ENCODE data around the gene LCE4A.

DNA sequence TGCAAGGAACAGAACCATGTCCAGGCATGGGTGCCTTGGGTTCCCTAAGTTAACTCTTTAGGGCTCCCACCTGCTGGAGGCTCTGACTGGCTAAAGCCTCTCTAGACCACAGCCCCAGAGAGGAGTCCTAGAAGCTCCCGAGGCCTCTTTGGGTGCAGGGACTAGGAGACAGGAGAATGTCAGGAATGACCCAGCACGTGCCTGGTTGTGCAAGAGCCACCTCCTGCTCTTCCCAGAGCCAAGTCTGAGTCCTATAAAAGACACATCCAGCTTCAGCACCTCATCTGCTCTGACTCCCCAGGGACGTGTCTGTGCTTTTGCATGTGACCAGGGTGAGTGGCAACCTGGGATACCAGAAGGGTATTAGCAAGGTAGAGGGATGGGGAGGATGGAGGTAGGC lies 44.9 kb upstream of the LCE4A start, which contains the start of gene LCE2D:
- TF ChIP-seq, protein P1, sequence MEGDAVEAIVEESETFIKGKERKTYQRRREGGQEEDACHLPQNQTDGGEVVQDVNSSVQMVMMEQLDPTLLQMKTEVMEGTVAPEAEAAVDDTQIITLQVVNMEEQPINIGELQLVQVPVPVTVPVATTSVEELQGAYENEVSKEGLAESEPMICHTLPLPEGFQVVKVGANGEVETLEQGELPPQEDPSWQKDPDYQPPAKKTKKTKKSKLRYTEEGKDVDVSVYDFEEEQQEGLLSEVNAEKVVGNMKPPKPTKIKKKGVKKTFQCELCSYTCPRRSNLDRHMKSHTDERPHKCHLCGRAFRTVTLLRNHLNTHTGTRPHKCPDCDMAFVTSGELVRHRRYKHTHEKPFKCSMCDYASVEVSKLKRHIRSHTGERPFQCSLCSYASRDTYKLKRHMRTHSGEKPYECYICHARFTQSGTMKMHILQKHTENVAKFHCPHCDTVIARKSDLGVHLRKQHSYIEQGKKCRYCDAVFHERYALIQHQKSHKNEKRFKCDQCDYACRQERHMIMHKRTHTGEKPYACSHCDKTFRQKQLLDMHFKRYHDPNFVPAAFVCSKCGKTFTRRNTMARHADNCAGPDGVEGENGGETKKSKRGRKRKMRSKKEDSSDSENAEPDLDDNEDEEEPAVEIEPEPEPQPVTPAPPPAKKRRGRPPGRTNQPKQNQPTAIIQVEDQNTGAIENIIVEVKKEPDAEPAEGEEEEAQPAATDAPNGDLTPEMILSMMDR (IDR thresholded peaks at IDR 0.05), result no peak
- TF ChIP-seq POLR2A (IDR thresholded peaks at IDR 0.05; ENCODE audit: low read depth) (no peak), POLR2AphosphoS5 (IDR thresholded peaks at IDR 0.05) (no peak), EP300 (IDR thresholded peaks at IDR 0.05) (no peak)

All from esophagus muscularis mucosa (tissue), 4 donors.